GM18951 (cell line): Measurements from ENCODE around the gene PDLIM5.
"Not testable (repeated sequence)": the region's sequence is repeated elsewhere in the genome, so short reads cannot be mapped to it uniquely, and the experiment has no call there.

Experiments used
- POLR2A ChIP-seq: IDR thresholded peaks from 4 replicates; pipeline ENCODE4 v1.6.1; 2011; ENCODE audit warnings: mild to moderate bottlenecking; ENCODE audit not compliant: insufficient read length, insufficient read depth; ENCODE audit errors: extremely low read depth
- in situ Hi-C: fragments of 300-500 bp; cut with MboI; formaldehyde crosslinking; loops from one replicate; pipeline ENCODE4 v1.12.0; 2022; ENCODE audit warnings: low sequenced_read_pairs, mixed read lengths, inconsistent platforms; ENCODE audit not compliant: unreplicated experiment

The PDLIM5 gene

GRCh38 chr4:94451695-94452475 is at the start of gene PDLIM5:
PDLIM5 (plus strand) TSS chr4:94451942; CDS start chr4:94455289, 3,347 bp downstream.
- in situ Hi-C loops: no loop called here
- peak; percentile 96 for TF ChIP-seq POLR2A

- in situ Hi-C loops: not testable (repeated sequence)
Observed at GRCh38 chr4:94402439-94402838, 49.3 kb upstream of the PDLIM5 start.

GRCh38 chr4:94403751-94404150 is 48.0 kb upstream of the PDLIM5 start:
- in situ Hi-C loops: no loop called here
- TF ChIP-seq POLR2A: no peak

- no peak for TF ChIP-seq POLR2A
- in situ Hi-C loops: loop anchor here (5.0 kb wide), 1 partner anchor 190 kb away; no protein-coding TSS in a partner anchor
Observed at GRCh38 chr4:94406668-94407437, 44.9 kb upstream of the PDLIM5 start.

GRCh38 chr4:94407846-94408245 is 43.9 kb upstream of the PDLIM5 start:
- in situ Hi-C loops: loop anchor here (5.0 kb wide), 1 partner anchor 189 kb away; no protein-coding TSS in a partner anchor
- no peak for TF ChIP-seq POLR2A

GRCh38 chr4:94408549-94409374 is 43.0 kb upstream of the PDLIM5 start:
- in situ Hi-C loops: loop anchor here (5.0 kb wide), 1 partner anchor 189 kb away; no protein-coding TSS in a partner anchor
- TF ChIP-seq POLR2A: no peak

GRCh38 chr4:94409375-94409679 is 42.4 kb upstream of the PDLIM5 start:
- TF ChIP-seq POLR2A: no peak
- in situ Hi-C loops: loop anchor here (5.0 kb wide), 1 partner anchor 188 kb away; no protein-coding TSS in a partner anchor

GRCh38 chr4:94409962-94410361 is 41.8 kb upstream of the PDLIM5 start:
- no peak for TF ChIP-seq POLR2A
- in situ Hi-C loops: loop anchor here (5.0 kb wide), 1 partner anchor 187 kb away; no protein-coding TSS in a partner anchor

- in situ Hi-C loops: no loop called here
- TF ChIP-seq POLR2A: no peak
Observed at GRCh38 chr4:94410678-94411206, 41.0 kb upstream of the PDLIM5 start.

- no peak for TF ChIP-seq POLR2A
- in situ Hi-C loops: no loop called here
Observed at GRCh38 chr4:94411296-94411695, 40.4 kb upstream of the PDLIM5 start.

- in situ Hi-C loops: no loop called here
- TF ChIP-seq POLR2A: no peak
Observed at GRCh38 chr4:94412019-94412657, 39.6 kb upstream of the PDLIM5 start.

- in situ Hi-C loops: no loop called here
- TF ChIP-seq POLR2A: no peak
Observed at GRCh38 chr4:94412658-94413038, 39.1 kb upstream of the PDLIM5 start.
